Epithelial cell of proximal tubule (primary cell): ENCODE measurements around the gene TRPM3. TPM values are rescaled to one million over a fixed set of nuclear protein-coding genes. Genes with fewer than 3 reads are reported as not detected.

Source experiments
- DNase-seq: peaks from one replicate; pipeline ENCODE4 v3.0.0-alpha.2; 2011; ENCODE audit warnings: low read depth
- H3K4me3 ChIP-seq: 2 replicates; pipeline ENCODE4 v1.5.1; 2011; ENCODE audit warnings: low read depth, mild to moderate bottlenecking, low read length
- CTCF ChIP-seq: conservative IDR thresholded peaks from 2 replicates; pipeline ENCODE4 v1.5.1; 2012; ENCODE audit warnings: low read depth, mild to moderate bottlenecking, low read length
- total RNA-seq: library from RNA; depleted of rRNA; stranded (reverse); fragments of >200 nt; gene quantifications from 2 replicates; pipeline ENCODE4 v1.2.3, GENCODE V29; 2015

TRPM3 gene
- total RNA-seq, 1 donor from 2014 or later, result not detected

- H3K4me3 ChIP-seq, result no peak overlapping the region
- DNase-seq, result no peak
- TF ChIP-seq CTCF, result no peak
Measured at GRCh38 chr9:70901013-70901412, 220.4 kb downstream of the TRPM3 start.

GRCh38 chr9:70893580-70894122 lies 227.8 kb downstream of the TRPM3 start:
- no peak for DNase-seq
- no peak for TF ChIP-seq CTCF
- no peak overlapping the region for H3K4me3 ChIP-seq

- H3K4me3 ChIP-seq, result no peak overlapping the region
- no peak for DNase-seq
- TF ChIP-seq CTCF, result no peak
Measured at GRCh38 chr9:70888471-70888870, 232.9 kb downstream of the TRPM3 start.

- no peak overlapping the region for H3K4me3 ChIP-seq
- TF ChIP-seq CTCF, result no peak
- DNase-seq, result no peak
Measured at GRCh38 chr9:70887826-70888225, 233.6 kb downstream of the TRPM3 start.

GRCh38 chr9:70883963-70884793 lies 237.2 kb downstream of the TRPM3 start:
- no peak for TF ChIP-seq CTCF
- no peak overlapping the region for H3K4me3 ChIP-seq
- DNase-seq, result no peak

- no peak for DNase-seq
- no peak for TF ChIP-seq CTCF
- no peak overlapping the region for H3K4me3 ChIP-seq
Measured at GRCh38 chr9:70883056-70883455, 238.4 kb downstream of the TRPM3 start.

GRCh38 chr9:70881333-70881732 lies 240.1 kb downstream of the TRPM3 start:
- DNase-seq, result no peak
- no peak overlapping the region for H3K4me3 ChIP-seq
- TF ChIP-seq CTCF, result no peak
